Prostate gland (tissue), 2 donors: ENCODE results near the gene CCDC97.

Experiments used
- CTCF ChIP-seq, 4 experiments: fragments of 200-600 bp in 2 of 4; fragments of 450-650 bp in 2 of 4; sonication (generic) in 2 of 4; IDR thresholded peaks; 1 replicate in 3 of 4; 2 replicates in 1 of 4; pipeline ENCODE4 v1.5.1; 2016 to 2019; ENCODE audit warnings: antibody characterized with exemption in 4 of 4, mild to moderate bottlenecking in 2 of 4, moderate library complexity in 2 of 4
- POLR2A ChIP-seq: fragments of 450-650 bp; IDR thresholded peaks from one replicate; pipeline ENCODE4 v1.6.1; 2016; ENCODE audit warnings: antibody characterized with exemption, mild to moderate bottlenecking
- POLR2AphosphoS5 ChIP-seq: sonication (generic); formaldehyde crosslinking; IDR thresholded peaks from one replicate; pipeline ENCODE4 v1.6.1; 2017; ENCODE audit warnings: antibody characterized with exemption

- TF ChIP-seq CTCF (IDR thresholded peaks at IDR 0.05) (no peak), POLR2A (no peak), POLR2AphosphoS5 (no peak)
These were observed 24.8 kb downstream of the CCDC97 start for GRCh38 chr19:41334793-41335192.
